NCI-H2171 treated with DMSO at 0.1 percent for 48 hours (cell line): ENCODE data around the gene ZDHHC24.
"Not testable (repeated sequence)": the region's sequence is repeated elsewhere in the genome, so short reads cannot be mapped to it uniquely, and the experiment has no call there.

Experiments used
- DNase-seq: peaks from one replicate; lab custom pipeline; 2025; lab: John Stamatoyannopoulos, UW

ZDHHC24 gene

DNA sequence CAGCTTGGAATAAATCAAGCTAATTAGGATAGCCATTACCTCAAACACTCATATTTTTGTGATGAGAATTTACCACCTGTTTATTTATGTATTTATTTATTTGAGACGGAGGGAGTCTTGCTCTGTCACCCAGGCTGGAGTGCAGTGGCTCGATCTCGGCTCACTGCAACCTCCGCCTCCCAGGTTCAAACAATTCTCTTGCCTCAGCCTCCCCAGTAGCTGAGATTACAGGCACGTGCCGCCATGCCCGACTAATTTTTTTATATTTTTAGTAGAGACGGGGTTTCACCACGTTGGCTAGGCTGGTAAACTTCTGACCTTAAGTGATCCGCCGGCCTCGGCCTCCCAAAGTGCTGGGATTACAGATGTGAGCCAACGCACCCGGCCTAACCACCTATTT, 896 bp downstream of the ZDHHC24 start:
- not testable (repeated sequence) for DNase-seq

DNA sequence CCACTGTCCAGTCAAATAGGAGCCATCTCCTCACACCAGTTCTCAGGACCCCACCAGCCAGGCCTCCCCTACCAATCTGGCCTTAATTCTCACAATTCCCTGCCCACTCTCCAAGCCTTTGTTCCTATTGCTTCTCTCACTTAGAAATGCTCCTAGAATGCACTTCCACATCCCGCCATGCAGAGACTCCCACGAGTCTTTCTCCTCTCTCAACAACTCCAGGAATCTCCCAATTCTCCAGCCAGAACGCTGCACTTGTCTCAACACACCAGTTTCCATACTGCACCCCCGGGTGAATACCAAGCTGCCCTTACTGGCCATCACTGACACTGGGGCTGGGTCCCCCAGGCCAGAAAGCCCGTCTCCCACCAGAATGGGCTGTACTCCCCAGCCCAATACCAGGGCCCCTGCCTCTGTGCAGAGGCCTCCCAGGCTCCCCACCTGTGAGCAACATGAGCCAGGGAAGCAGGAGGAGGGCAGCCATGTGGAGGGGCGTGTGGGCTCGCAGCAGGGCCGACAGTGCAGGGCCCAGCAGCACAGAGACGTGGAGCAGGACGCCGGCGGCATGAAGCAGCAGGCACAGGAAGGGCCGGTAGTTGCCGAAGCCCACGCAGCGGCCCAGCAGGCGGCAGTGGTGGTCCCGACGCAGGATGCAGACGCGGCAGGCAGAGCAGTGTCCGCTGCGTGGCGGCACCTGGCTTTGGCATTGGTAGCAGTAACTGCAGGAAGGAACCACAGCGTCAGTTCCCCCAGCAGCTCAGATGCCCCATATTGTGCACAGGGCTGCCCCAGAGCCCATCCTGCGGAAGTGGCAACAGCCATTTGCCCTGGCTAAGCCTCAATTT, 2.4 kb downstream of the ZDHHC24 start:
- no peak for DNase-seq

DNA sequence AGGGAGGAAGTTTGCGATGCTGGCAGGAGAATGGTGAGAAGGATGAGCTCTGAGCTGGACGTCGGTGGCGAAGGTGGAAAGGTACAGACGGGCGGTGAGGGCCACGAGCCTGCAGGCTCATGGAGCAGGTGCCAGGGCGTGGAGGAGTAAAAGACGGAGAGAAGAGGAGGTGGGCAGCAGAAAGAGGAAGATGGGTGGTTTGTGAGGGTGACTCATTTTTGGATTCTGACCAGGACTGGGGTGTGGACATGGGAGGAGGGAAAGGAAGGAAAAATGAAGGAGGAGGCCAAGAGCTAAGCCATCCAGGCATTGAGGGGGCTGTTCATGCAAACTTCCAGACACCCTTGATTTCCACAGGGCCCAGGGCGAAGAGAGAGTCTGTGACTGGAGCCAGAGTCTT, 3.5 kb downstream of the ZDHHC24 start:
- no peak for DNase-seq

DNA sequence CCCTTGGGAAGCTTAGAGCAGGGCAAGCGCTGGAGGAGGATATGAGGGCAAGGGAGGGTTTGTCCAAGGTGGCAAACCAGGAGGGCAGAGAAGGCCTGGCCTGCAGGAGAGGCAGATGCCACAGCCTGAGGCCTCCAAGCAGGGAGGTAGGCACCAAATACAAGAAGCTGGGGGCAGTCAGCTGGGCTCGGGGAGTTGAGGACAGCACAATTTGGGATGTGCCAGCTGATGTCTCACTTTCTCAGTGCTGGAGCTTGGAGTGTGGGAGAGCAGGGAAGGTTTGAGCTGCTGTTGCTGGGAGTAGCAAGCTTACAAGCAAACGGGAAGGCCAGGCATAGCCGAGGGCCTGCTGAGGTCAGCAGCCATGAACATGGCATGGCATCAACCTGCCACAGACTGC, 4.0 kb downstream of the ZDHHC24 start:
- no peak for DNase-seq

DNA sequence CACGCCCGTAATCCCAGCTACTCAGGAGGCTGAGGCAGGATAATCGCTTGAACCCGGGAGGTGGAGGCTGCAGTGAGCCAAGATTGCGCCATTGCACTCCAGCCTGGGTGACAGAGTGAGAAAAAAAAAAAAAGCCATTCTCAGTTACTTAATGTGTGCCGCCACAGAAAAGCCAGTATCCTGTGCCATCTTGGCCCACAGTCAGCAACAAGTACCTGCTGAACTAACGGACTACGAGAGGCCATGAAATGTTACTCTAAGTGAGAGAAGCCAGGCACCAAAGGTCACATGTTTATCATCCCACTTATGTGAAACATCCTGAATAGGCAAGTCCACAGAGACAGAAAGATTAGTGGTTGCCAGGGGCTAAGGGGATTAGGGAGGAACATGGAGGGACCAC, 5.2 kb downstream of the ZDHHC24 start:
- not testable (repeated sequence) for DNase-seq

DNA sequence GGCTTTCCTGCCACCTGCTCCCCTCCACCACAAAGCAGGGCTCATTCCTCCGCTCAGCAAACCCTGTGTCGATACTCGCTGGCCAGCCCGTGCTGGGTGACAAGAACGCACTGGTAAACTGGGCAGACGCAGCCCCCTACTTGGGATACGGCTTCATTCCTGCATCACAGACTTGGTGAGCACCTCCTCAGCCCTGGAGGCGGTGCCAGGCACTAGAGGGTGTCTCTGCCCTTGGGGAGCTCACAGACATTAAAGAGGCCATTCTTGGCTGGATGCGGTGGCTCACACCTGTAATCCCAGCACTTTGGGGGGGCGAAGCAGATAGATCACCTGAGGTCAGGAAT, 6.0 kb downstream of the ZDHHC24 start:
- no peak for DNase-seq

DNA sequence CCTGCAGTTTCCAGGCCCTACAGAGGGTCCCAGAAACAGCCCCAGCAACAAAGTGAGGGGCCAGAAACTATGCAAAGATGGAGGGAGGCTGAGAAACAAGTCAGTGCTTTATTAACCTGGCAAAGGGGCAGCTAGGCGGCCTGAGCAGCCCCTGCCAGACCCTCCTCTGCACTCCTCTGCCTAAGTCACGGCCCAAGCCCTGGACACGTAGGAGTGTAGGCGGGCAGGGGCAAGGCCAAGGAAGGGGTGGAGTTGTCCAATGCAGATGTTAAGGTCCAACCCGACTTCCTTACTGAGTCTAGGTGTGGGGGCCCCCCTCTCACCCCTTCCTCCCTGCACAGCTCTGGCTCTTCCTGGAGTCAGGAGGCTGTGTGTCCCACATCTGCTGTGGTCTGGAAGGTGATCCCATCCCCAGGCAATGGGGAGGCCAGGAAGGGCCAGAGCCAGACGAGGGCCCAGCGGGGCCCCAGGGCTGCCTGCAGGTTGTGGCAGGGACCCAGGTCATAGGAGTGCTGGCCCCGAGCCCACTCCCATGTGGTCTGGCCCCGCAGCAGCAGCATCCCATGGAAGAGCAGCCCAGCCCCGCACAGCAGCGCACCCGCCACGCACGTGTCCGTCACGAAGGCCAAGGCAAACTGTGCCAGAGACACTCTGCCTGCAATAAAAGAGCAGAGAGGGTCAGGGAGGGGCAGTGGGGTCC, 6.5 kb downstream of the ZDHHC24 start:
- DNase-seq: no peak

DNA sequence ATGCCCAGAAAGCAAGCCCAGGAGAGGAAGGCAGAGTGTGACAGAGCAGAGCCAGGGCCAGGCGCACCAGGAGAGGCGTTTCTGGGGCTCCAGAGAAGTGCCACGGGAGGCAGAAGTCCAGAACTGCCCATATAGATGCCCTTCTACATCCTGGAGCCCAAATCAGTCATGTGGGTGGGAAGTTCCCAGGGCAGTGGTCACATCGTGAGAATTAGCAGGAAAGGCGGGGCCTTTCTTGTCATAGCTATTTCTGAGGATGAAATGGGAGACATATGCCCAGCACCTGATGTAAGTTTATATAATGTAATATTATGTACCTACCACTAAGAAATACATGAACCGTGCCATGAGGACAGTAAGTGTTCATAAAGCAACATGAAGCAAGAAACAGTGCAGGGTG, 13.1 kb downstream of the ZDHHC24 start:
- no peak for DNase-seq

DNA sequence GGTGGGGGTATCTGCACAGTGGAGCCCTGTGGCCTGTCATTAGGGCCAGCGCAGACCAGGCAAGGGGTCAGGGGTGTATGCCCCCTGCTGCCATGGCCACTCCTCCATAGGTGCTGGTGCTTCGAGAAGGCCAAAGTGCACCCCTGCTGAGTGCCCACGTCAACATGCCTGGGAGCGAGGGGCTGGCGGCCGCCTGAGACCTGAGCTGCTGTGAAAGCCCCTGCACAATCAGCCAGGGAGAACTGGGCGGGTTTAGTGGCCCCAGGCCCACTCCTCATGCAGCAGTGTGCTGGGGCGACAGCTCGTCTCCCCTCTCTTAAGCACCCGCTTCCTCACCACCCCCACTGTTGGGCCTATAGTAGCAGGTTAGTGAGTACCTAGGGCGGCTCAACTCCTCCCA, 14.0 kb downstream of the ZDHHC24 start:
- DNase-seq: no peak

DNA sequence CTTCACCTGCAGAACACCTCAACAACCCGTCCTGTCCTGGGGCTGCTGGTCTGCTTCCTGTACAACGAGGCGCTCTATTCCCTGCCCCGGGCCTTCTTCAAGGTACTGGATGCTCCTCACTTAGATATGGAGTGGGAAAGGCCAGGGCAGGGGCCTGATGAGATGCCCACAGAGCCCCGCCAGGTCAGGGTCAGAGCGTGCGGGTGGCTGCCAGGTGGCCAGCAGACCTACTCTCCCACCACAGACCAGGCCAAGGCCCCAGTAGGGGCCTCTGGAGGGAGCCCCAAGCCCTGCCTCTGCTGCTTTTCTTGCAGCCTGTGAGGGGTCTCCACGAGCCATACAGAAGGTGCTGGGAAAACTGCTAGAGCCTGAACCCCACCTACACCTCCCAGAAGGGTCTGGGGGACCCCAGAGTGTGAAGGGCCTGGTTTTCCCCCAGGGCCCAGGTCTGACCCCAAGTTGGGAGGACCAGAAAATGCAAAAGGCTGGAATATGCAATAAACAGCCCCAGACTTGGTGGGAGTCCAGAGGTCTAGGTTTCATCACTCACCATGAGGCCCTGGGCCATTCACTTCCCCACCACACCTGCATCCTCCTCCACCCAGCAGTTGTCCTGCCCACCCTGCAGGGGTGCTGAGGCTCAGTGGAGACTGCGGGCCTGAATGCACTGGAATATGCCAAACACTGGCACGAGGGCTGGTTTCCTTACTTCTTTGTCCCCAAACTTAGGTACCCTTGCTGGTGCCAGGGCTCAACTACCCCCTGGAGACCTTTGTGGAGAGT, 14.7 kb downstream of the ZDHHC24 start:
- no peak for DNase-seq

DNA sequence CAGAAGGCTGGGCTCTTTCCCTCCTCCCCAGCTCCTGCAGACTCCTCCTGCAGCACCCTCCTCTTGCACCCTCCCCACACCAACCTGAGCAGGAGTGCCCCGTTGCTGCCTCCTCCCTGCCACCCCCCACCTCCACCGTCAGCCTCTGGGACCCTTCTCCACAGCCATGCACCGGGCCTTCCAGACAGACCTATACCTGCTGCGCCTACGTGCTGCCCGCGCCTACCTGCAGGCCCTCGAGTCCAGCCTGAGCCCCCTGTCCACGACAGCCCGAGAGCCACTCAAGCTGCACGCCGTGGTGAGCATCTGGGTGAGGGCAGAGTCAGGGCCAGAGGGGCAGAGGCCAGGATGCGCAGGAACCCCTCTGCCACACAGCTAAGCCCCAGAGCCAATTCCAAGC, 16.2 kb downstream of the ZDHHC24 start:
- no peak for DNase-seq

DNA sequence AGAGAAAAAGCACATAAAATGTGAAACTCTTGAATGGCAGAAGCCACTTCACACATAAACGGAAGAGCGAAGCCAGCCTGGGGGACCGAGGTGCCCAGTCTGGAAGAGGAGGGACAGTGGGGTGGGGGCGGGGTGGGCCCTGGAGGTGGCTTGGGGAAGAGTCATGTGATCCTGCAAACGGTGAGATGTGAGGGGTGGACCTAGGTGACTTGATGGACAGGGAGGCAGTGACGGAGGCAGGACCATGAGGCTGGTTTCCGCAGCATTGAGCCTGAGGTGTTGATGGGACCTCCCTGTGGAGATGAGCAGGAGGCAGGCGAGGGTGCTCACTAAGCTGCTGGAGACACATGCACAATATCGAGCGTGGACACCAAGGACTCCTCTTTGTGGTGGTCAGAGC, 16.8 kb downstream of the ZDHHC24 start:
- DNase-seq: no peak

DNA sequence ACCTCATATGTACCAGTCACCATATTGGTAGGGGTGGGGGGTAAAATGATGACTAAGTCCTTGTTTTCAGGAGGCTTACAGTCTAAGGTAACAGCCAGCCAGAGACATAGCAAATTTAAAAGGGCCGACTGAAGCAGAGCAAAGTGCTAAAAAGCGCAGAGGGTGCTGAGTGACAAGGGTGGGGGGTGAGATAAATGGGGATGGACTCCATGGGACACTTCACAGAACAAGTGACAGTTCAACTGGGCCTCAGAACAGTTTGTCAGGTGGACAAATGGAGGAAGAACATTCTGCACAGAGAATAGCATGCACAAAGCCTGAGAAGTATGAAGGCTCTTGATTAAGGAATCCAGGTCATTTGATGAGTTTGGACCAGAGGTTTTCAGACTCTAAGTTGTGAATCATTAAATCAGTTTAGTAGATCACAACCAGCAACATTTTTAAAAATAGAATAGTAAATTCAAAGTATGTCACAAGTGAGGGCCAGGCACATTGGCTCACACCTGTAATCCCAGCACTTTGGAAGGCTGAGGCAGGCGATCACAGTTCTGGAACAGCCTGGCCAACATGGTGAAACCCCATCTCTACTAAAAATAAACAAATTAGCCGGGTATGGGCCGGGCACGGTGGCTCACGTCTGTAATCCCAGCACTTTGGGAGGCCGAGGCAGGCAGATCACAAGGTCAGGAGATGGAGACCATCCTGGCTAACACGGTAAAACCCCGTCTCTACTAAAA, 21.4 kb downstream of the ZDHHC24 start:
- DNase-seq: no peak

DNA sequence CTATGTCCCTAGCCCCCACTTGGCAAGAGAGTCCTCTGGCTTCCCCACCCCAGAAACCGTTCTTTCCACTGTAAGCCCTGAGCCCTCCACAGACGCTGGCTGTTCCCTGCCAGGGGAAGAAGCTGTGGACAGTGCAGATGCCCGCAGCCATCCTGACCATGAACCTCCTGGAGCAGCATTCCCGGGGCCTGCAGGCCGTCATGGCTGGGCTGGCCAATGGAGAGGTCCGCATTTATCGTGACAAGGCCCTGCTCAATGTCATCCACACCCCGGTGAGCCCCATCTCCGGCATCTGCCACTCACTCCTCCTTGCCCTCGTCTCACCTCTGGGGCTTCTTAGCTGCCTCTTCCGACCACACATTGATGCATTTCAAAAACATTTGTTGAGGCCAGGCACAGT, 22.2 kb downstream of the ZDHHC24 start:
- no peak for DNase-seq

DNA sequence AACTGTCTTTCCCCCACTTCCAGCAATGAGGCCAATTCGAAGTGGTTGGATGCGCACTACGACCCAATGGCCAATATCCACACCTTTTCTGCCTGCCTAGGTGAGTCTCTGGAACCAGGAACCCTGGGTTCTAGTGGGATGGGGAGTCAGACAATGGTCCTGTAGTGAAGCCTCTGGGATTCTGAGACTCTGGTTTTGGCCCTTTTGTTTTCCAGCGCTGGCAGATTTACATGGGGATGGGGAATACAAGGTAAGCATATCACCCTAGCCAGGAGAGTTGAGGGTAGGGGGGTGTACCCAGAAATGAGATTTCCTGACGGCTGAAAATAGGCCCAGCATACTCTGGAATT, 34.9 kb downstream of the ZDHHC24 start:
- no peak for DNase-seq

DNA sequence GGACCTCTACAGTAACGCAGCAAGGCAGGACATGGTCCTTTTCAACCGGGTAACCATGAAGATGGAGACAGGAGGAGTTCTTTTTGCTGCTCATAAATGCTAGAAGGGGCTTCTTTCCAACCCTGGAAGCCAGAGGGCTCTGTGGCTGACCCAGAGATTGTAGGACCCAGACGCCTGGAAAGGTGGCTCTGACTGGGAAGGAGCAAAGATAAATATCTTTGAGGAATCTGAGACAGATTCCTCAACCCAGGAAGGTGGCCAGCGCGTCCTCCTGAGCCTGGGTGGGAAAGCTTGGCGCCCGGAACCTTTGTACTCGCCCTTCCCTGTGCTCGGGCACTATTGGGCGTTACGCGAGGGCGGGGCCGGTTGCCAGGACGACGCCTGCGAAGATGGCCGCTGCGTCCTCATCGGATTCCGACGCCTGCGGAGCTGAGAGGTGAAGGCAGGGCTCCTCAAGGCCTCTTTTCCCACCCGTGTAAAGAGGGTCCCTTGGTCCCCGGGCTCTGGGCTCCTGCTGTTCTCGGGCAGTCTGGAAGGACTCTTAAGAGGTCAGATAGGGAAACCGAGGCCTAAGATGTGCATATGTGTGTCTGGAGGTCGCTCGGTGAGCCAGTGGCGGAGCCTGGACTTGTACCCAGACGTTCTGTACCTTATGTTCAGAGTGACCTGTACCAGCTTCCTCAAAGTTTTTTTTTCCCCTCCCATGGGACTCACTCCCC, 35.4 kb downstream of the ZDHHC24 start, which contains the start of gene BBS1:
Gene BBS1 (plus strand): TSS at position 365 of the 719 bp plus-strand sequence. CDS start 25 bp downstream, at position 390.
- peak; percentile 77 for DNase-seq

DNA sequence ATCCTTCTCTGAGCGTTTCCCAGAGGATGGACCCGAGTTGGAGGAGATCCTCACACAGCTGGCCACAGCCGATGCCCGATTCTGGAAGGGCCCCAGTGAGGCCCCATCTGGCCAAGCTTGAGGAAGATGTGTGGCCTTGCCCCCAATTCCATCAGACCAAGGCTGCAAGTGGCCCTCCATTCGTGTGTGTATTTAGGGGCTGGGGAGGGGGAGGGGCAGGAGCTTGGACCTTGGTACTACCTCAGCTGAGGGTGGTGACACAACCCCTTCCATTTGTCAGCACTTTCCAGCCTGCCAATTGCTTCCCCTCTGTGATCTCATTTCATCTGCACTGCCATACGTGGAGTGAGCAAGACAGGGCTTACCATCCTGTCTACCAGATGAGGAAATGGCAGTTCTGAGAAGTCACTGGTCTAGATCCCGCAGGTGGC, 36.7 kb downstream of the ZDHHC24 start:
- DNase-seq: no peak

DNA sequence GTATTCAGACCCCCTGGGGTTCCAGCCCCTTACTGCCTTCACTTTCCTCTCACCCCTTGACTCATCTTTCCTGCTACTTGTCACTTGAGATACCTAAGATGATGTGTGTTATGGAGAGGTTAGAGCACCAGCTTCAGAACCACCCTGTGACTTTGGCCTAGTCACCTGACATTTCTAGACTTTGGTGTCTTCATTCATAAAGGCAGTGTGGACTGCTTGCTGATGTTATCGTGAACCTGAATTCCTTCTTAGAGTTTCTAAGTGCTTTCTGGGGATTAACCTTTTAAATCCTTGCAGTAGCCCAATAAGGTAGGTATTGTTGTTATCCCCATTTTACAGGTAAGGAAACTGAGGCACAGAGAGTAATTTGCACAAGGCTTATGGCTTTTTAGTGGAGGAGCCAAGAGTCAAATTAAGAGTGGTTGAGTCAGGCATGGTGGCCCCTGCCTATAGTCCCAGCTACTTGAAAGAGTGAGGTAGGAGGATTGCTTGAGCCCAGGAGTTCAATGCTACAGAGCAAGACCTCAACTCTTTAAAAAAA, 40.5 kb downstream of the ZDHHC24 start:
- no peak for DNase-seq

DNA sequence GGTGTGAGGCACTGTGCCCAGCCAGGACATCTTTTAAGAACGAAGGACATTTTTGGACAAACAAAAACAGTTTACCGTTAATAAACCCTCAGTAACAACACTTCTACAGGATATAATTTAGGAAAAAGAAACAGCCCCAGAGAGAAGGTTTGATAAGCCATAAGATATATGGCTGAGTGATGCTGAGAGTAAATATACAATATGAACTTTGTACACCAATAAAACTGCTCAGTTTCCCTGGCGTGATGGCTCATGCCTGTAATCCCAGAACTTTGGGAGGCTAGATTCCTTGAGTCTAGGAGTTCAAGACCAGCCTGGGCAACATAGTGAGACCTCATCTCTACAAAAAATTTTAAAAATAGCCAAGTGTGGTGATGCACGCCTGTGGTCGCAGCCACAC, 47.3 kb downstream of the ZDHHC24 start:
- DNase-seq: no peak

DNA sequence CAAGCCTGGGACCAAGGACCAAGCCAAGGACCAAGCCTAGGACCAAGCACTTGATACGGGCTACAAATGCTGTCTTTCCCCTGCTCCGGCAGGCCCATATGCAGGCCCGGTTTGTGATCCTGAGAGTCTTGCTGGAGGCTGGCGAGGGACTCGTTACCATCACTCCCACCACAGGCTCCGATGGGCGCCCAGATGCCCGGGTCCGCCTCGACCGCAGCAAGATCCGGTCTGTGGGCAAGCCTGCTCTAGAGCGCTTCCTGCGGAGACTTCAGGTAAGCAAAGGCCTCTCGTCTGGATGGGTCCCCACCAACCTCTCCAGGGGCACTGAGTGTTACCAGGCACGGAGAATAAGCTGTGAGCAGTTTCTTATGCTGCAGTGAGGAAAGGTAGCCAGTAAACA, 48.6 kb downstream of the ZDHHC24 start:
- no peak for DNase-seq

DNA sequence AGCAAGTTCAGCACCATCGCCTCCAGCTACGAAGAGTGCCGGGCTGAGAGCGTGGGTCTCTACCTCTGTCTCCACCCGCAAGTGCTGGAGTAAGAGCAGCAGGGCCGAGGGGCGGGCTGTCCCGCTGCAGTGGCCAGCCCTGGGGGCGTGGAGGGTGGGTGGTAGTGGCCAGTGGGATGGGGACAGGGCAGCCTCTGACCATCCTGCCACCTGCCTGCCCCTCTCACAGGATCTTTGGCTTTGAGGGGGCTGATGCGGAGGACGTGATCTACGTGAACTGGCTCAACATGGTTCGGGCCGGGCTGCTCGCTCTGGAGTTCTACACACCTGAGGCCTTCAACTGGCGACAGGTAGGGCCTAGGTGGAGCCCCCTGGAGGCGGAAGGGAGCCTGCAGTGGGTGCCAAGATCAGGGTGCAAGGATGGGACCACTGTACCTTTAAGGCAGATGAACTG, 50.4 kb downstream of the ZDHHC24 start:
- no peak for DNase-seq
